ENCODE results near the gene LSM10. TPM values are rescaled to one million over a fixed set of nuclear protein-coding genes. Genes with fewer than 3 reads are reported as not detected.

The LSM10 gene
- total RNA-seq, 4 donors from 2014 or later = 19.1 to 52.7 (median 49.0) TPM

- Histone ChIP-seq H3K36me3 (peaks cover 27 to 36% of the 10 kb centered on the region in 2 donors), H3K4me3 (replicated peaks in 1 of 3) (no peak overlapping the region), H3K4me1 (peaks cover 34 to 45% of the 10 kb centered on the region in 2 donors), H3K27ac (peak overlapping the region; percentile 79 to 92 (median 88)), H3K27me3 (no peaks in the 10 kb centered on the region), H3K9me3 (no peaks in the 10 kb centered on the region)
- 48 to 53% methylated on average over 10 to 14 of the region's 14 CpGs for WGBS, 2 donors
- intact Hi-C loops (cut with DNase I) = no loop called here
- TF ChIP-seq POLR2A (IDR thresholded peaks at IDR 0.05) = peak in 1 of 2 donors; percentile 5
- peak in 2 of 6 experiments; percentile 19 to 24 for TF ChIP-seq CTCF (IDR thresholded peaks at IDR 0.05)
- peak; percentile 80 to 83 for DNase-seq
These were observed 46.3 kb downstream of the LSM10 start for GRCh38 chr1:36351227-36351977.

- H3K27ac ChIP-seq = peak overlapping the region; percentile 79 to 92 (median 88)
- H3K4me1 ChIP-seq = peaks cover 34 to 45% of the 10 kb centered on the region in 2 donors
- TF ChIP-seq POLR2A (IDR thresholded peaks at IDR 0.05) (no peak), CTCF (IDR thresholded peaks at IDR 0.05) (no peak)
- intact Hi-C loops (cut with DNase I) = no loop called here
- WGBS, 2 donors = 25 to 36% methylated on average over 10 to 12 of the region's 13 CpGs
- no peaks in the 10 kb centered on the region for H3K27me3 ChIP-seq
- peak; percentile 84 to 85 for DNase-seq
- no peak overlapping the region for H3K4me3 ChIP-seq (replicated peaks in 1 of 3)
- peaks cover 29 to 39% of the 10 kb centered on the region in 2 donors for H3K36me3 ChIP-seq
- H3K9me3 ChIP-seq = no peaks in the 10 kb centered on the region
These were observed 47.0 kb downstream of the LSM10 start for GRCh38 chr1:36350659-36351226.

- no peaks in the 10 kb centered on the region for H3K9me3 ChIP-seq
- TF ChIP-seq POLR2A (IDR thresholded peaks at IDR 0.05) = no peak
- TF ChIP-seq CTCF (IDR thresholded peaks at IDR 0.05) = no peak
- H3K27ac ChIP-seq = peak overlapping the region; percentile 79 to 92 (median 88)
- peak; percentile 85 to 92 for DNase-seq
- peaks cover 26 to 42% of the 10 kb centered on the region in 2 donors for H3K36me3 ChIP-seq
- no peak overlapping the region for H3K4me3 ChIP-seq (replicated peaks in 1 of 3)
- no peaks in the 10 kb centered on the region for H3K27me3 ChIP-seq
- intact Hi-C loops (cut with DNase I) = no loop called here
- peaks cover 34 to 45% of the 10 kb centered on the region in 2 donors for H3K4me1 ChIP-seq
- WGBS, 2 donors = 18 to 52% methylated on average over 6 to 12 of the region's 16 CpGs
These were observed 47.9 kb downstream of the LSM10 start for GRCh38 chr1:36349839-36350238.

- H3K36me3 ChIP-seq = peaks cover 20 to 44% of the 10 kb centered on the region in 2 donors
- H3K27me3 ChIP-seq = no peaks in the 10 kb centered on the region
- 79% methylated on average over 6 to 7 of the region's 7 CpGs for WGBS, 2 donors
- no peak overlapping the region for H3K4me3 ChIP-seq (replicated peaks in 1 of 3)
- no peak for DNase-seq
- no peak for TF ChIP-seq CTCF (IDR thresholded peaks at IDR 0.05)
- H3K4me1 ChIP-seq = peaks cover 34 to 45% of the 10 kb centered on the region in 2 donors
- H3K27ac ChIP-seq = peak overlapping the region; percentile 79 to 92 (median 88)
- intact Hi-C loops (cut with DNase I) = no loop called here
- no peaks in the 10 kb centered on the region for H3K9me3 ChIP-seq
These were observed 48.5 kb downstream of the LSM10 start for GRCh38 chr1:36349241-36349671.
